Astrocyte of the cerebellum (primary cell): ENCODE measurements around the gene GDF9.
A peak's percentile ranks its signal among the peaks of the same experiment; 100 is the strongest.

Source experiments
- DNase-seq: peaks from one replicate; pipeline ENCODE4 v3.0.0-alpha.2; 2011; ENCODE audit warnings: low read depth
- H3K4me3 ChIP-seq: 2 replicates; pipeline ENCODE4 v1.5.1; 2011; ENCODE audit warnings: mild to moderate bottlenecking, low read depth, low read length, moderate library complexity
- in situ Hi-C: cut with HindIII; loops from 2 replicates; pipeline ENCODE4 v1.10.0; 2017; ENCODE audit warnings: low sequenced_read_pairs
- TF ChIP-seq, protein P1 (sequence below): IDR thresholded peaks from 2 replicates; pipeline ENCODE4 v1.5.1; 2012; ENCODE audit warnings: low read length, low read depth, moderate library complexity, mild to moderate bottlenecking; ENCODE audit errors: missing control alignments

GDF9 gene, protein sequence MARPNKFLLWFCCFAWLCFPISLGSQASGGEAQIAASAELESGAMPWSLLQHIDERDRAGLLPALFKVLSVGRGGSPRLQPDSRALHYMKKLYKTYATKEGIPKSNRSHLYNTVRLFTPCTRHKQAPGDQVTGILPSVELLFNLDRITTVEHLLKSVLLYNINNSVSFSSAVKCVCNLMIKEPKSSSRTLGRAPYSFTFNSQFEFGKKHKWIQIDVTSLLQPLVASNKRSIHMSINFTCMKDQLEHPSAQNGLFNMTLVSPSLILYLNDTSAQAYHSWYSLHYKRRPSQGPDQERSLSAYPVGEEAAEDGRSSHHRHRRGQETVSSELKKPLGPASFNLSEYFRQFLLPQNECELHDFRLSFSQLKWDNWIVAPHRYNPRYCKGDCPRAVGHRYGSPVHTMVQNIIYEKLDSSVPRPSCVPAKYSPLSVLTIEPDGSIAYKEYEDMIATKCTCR

DNA sequence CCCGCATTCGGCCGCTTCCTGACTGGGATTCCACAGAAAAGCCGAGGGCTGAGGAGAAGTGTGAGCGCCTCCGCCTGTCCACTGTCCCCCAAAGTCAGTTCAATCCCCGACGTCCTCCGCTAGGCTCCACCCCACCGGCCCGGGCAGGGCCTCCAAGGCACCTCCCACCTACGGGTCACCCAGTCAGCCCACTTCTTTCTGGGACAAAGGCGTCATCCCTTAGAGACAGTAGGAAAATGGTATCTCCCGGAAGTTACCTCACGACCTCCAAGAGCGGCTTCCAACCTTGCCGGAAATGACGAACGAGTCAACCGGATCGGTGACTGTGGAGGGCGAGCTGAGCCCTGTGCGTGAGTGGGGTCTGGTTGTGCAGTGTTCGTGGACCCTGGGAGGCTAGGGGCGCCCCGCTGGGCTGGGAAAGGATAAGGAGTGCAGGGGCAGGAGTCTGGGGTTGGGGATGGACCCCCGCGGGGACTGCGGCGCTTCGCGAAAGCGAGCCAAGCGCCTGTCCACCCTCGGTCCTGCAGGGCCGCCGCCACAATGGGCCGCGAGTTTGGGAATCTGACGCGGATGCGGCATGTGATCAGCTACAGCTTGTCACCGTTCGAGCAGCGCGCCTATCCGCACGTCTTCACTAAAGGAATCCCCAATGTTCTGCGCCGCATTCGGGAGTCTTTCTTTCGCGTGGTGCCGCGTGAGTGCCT, at the start of gene GDF9, which contains the start of gene UQCRQ:
TSS of gene GDF9 (minus strand) at position 128 of the 704 bp plus-strand sequence. CDS start 1,936 bp downstream, outside the sequence.
TSS of gene UQCRQ (plus strand) at position 301 of the 704 bp plus-strand sequence. CDS start at position 541, 240 bp downstream.
- TF ChIP-seq, protein P1, sequence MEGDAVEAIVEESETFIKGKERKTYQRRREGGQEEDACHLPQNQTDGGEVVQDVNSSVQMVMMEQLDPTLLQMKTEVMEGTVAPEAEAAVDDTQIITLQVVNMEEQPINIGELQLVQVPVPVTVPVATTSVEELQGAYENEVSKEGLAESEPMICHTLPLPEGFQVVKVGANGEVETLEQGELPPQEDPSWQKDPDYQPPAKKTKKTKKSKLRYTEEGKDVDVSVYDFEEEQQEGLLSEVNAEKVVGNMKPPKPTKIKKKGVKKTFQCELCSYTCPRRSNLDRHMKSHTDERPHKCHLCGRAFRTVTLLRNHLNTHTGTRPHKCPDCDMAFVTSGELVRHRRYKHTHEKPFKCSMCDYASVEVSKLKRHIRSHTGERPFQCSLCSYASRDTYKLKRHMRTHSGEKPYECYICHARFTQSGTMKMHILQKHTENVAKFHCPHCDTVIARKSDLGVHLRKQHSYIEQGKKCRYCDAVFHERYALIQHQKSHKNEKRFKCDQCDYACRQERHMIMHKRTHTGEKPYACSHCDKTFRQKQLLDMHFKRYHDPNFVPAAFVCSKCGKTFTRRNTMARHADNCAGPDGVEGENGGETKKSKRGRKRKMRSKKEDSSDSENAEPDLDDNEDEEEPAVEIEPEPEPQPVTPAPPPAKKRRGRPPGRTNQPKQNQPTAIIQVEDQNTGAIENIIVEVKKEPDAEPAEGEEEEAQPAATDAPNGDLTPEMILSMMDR, result peak; percentile 39
- in situ Hi-C loops, result no loop called here
- DNase-seq, result peak; percentile 99
- H3K4me3 ChIP-seq, result peak within 1 kb of the TSS; percentile 92

DNA sequence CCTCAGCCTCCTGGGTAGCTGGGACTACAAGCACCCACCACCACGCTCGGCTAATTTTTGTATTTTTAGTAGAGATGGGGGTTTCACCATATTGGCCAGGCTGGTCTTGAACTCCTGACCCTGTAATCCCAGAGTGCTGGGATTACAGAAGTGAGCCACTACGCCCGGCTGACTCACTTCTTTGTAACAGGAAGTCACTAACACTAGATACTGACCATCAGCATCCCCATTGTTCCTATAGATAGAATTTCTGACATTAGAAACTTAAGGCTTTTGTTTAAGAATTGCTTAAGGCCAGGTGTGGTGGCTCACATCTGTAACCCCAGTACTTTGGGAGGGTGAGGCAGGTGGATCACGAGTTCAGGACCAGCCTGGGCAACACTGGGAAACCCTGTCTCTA, 49.4 kb upstream of the GDF9 start:
- in situ Hi-C loops, result no loop called here
- no peak overlapping the region for H3K4me3 ChIP-seq
- DNase-seq, result no peak
- TF ChIP-seq, protein P1, result no peak

DNA sequence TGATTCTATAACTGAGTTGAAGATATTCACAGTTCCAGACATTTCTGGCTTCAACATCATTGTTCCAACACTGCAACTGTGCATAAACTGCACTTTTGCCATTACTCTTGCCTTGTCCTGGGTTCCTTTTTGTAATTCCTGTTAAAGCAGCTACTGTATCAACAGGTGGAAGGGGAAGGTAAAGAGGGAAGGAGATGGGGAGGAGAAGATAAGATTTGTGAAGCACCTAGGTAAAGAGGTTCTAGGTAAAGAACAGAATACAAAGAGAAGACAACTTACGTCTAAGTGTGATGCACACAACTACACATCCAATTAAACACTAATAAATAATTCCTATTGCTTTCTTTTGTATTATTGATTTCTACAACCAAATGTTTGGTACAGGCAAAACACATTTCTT, 43.4 kb upstream of the GDF9 start:
- TF ChIP-seq, protein P1, result no peak
- H3K4me3 ChIP-seq, result no peak overlapping the region
- in situ Hi-C loops, result no loop called here
- no peak for DNase-seq

DNA sequence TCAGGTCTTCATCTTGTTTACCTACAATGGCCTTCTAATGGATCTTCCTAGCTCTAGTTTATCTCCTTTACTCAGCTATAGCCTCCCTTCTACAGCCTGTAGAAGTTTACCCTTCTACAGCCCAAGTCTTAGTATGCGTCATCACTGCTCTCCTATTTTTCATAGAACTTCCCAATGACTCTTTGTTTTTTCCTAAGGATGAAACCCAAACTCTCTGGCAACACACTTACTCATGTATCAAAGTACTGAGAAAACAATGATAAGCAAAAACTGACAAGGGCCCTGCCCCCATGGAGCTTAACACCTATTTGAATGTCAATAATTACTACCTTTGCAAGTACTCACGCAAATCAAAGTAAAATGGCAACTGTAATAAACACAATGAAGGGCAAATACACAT, 40.9 kb upstream of the GDF9 start:
- in situ Hi-C loops, result no loop called here
- no peak for DNase-seq
- TF ChIP-seq, protein P1, result no peak
- no peak overlapping the region for H3K4me3 ChIP-seq

DNA sequence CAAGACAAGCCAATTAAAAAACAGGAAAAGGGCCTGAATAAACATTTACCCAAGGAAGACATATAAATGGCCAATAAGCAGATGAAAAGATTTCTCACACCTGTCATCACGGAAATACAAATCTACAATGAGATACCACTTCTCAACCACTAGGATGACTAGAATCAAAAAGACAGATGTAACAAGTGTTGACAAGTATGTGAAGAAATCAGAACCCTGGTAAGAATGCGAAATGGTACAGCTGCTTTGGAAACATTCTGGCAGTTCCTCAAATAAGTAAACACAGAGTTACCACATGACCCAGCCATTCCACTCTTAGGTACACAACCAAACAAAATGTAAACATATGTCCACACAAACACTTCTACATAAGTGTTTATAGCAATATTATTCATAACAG, 39.7 kb upstream of the GDF9 start:
- no peak for DNase-seq
- no peak overlapping the region for H3K4me3 ChIP-seq
- in situ Hi-C loops, result no loop called here
- TF ChIP-seq, protein P1, result no peak

DNA sequence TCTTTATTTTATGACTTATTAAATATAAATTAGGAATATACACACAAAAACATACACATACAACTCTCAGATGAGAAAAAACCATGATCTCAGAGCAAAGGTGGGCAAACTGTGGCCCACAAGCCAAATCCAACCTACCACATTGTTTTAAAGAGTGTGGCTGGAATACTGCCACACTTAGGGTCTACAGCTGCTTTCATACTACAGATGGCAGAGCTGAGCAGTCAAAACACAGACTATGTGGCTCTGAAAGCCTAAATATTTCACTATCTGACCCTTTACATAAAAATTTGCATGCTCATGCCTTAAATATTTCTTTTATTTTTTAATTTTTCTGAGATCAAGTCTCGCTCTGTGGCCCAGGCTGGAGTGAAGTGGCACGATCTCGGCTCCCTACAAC, 35.5 kb upstream of the GDF9 start:
- TF ChIP-seq, protein P1, result peak; percentile 2
- in situ Hi-C loops, result no loop called here
- no peak for DNase-seq

More for the DNA sequence above, 35.5 kb upstream of the GDF9 start:
- no peak overlapping the region for H3K4me3 ChIP-seq
